ENCODE results near the gene OR2AG2.

Gene OR2AG2

GRCh38 chr11:6742260-6742659, 29.5 kb downstream of the OR2AG2 start:
- DNase-seq: no peak
- peaks cover 73% of the 10 kb centered on the region for H3K4me1 ChIP-seq (ENCODE audit: insufficient read depth, low read length)

GRCh38 chr11:6738590-6738989, 33.2 kb downstream of the OR2AG2 start:
- ATAC-seq (ENCODE audit: insufficient read depth, low read depth) (no peak), DNase-seq (no peak)
- Histone ChIP-seq H3K79me2 (ENCODE audit: insufficient read depth, low read length) (peaks cover 61% of the 10 kb centered on the region), H3K9me3 (ENCODE audit: insufficient read depth, low read length, severe bottlenecking) (no peaks in the 10 kb centered on the region), H3K9ac (ENCODE audit: low read depth, low read length) (no peak overlapping the region), H3K4me1 (ENCODE audit: insufficient read depth, low read length) (peaks cover 76% of the 10 kb centered on the region), H3K27me3 (ENCODE audit: insufficient read depth, low read length, poor library complexity) (no peaks in the 10 kb centered on the region), H3K4me3 (ENCODE audit: low read depth in 1 of 2, low read length in 2 of 2) (no peak overlapping the region), H4K20me1 (ENCODE audit: insufficient read depth, low read length) (no peaks in the 10 kb centered on the region), H3K36me3 (ENCODE audit: insufficient read depth, low read length) (no peaks in the 10 kb centered on the region; the same call in 1 of the 2 replicates), H3K4me2 (ENCODE audit: insufficient read depth, low read length) (no peak overlapping the region), H3K27ac (ENCODE audit: low read length) (peak overlapping the region; percentile 55; the same call in 1 of the 2 replicates), H2AFZ (ENCODE audit: low read depth, low read length) (no peak overlapping the region)
- no peak for TF ChIP-seq CTCF (IDR thresholded peaks at IDR 0.05; ENCODE audit: borderline replicate concordance, extremely low read depth, low read length, poor library complexity, severe bottlenecking)
- no peak for TF ChIP-seq EZH2 (IDR thresholded peaks at IDR 0.05; ENCODE audit: borderline replicate concordance, low read depth, low read length, severe bottlenecking)

More at GRCh38 chr11:6742260-6742659, 29.5 kb downstream of the OR2AG2 start:
- no peaks in the 10 kb centered on the region for H3K36me3 ChIP-seq (ENCODE audit: insufficient read depth, low read length)
- H3K27ac ChIP-seq (ENCODE audit: low read length): peak overlapping the region; percentile 36
- H3K9ac ChIP-seq (ENCODE audit: low read depth, low read length): no peak overlapping the region
- ATAC-seq (ENCODE audit: insufficient read depth, low read depth): no peak
- H3K4me2 ChIP-seq (ENCODE audit: insufficient read depth, low read length): peak overlapping the region; percentile 66
- no peak overlapping the region for H2AFZ ChIP-seq (ENCODE audit: low read depth, low read length)
- peak overlapping the region in 1 of 2 experiments; percentile 11; a peak in 1 of 4 replicates for H3K4me3 ChIP-seq (ENCODE audit: low read depth in 1 of 2, low read length in 2 of 2)
- no peaks in the 10 kb centered on the region for H3K9me3 ChIP-seq (ENCODE audit: insufficient read depth, low read length, severe bottlenecking)
- TF ChIP-seq EZH2 (IDR thresholded peaks at IDR 0.05; ENCODE audit: borderline replicate concordance, low read depth, low read length, severe bottlenecking) (no peak), CTCF (IDR thresholded peaks at IDR 0.05; ENCODE audit: borderline replicate concordance, extremely low read depth, low read length, poor library complexity, severe bottlenecking) (no peak)
- peaks cover 69% of the 10 kb centered on the region for H3K79me2 ChIP-seq (ENCODE audit: insufficient read depth, low read length)
- no peaks in the 10 kb centered on the region for H4K20me1 ChIP-seq (ENCODE audit: insufficient read depth, low read length)
- no peaks in the 10 kb centered on the region for H3K27me3 ChIP-seq (ENCODE audit: insufficient read depth, low read length, poor library complexity)

- Histone ChIP-seq H3K36me3 (ENCODE audit: insufficient read depth, low read length) (no peaks in the 10 kb centered on the region; the same call in 1 of the 2 replicates), H2AFZ (ENCODE audit: low read depth, low read length) (no peak overlapping the region), H3K4me2 (ENCODE audit: insufficient read depth, low read length) (no peak overlapping the region), H3K27ac (ENCODE audit: low read length) (peak overlapping the region; percentile 55), H3K4me1 (ENCODE audit: insufficient read depth, low read length) (peaks cover 76% of the 10 kb centered on the region), H3K9ac (ENCODE audit: low read depth, low read length) (no peak overlapping the region), H4K20me1 (ENCODE audit: insufficient read depth, low read length) (no peaks in the 10 kb centered on the region), H3K27me3 (ENCODE audit: insufficient read depth, low read length, poor library complexity) (no peaks in the 10 kb centered on the region), H3K79me2 (ENCODE audit: insufficient read depth, low read length) (peaks cover 55% of the 10 kb centered on the region), H3K9me3 (ENCODE audit: insufficient read depth, low read length, severe bottlenecking) (no peaks in the 10 kb centered on the region), H3K4me3 (ENCODE audit: low read depth in 1 of 2, low read length in 2 of 2) (no peak overlapping the region)
- peak; percentile 85 for TF ChIP-seq CTCF (IDR thresholded peaks at IDR 0.05; ENCODE audit: borderline replicate concordance, extremely low read depth, low read length, poor library complexity, severe bottlenecking)
- no peak for TF ChIP-seq EZH2 (IDR thresholded peaks at IDR 0.05; ENCODE audit: borderline replicate concordance, low read depth, low read length, severe bottlenecking)
- DNase-seq: peak; percentile 79
- peak; percentile 53 for ATAC-seq (ENCODE audit: insufficient read depth, low read depth)
Observed at GRCh38 chr11:6737872-6738466, 33.8 kb downstream of the OR2AG2 start.
